H54 (cell line): Measurements from ENCODE around the gene CDC25B.
A peak's percentile ranks its signal among the peaks of the same experiment; 100 is the strongest.

Experiments
- DNase-seq: peaks from one replicate; pipeline ENCODE4 v3.0.0; 2011; ENCODE audit warnings: low spot score, mixed read lengths; ENCODE audit not compliant: insufficient read length
- FAIRE-seq: peaks from 3 replicates; lab custom pipeline; 2011; peaks lifted over from hg19 to GRCh38; lab: Jason Lieb, UNC
- POLR2A ChIP-seq: IDR thresholded peaks from 2 replicates; pipeline ENCODE4 v1.6.1; 2011; ENCODE audit warnings: low read depth, mild to moderate bottlenecking, low read length

Gene CDC25B

DNA sequence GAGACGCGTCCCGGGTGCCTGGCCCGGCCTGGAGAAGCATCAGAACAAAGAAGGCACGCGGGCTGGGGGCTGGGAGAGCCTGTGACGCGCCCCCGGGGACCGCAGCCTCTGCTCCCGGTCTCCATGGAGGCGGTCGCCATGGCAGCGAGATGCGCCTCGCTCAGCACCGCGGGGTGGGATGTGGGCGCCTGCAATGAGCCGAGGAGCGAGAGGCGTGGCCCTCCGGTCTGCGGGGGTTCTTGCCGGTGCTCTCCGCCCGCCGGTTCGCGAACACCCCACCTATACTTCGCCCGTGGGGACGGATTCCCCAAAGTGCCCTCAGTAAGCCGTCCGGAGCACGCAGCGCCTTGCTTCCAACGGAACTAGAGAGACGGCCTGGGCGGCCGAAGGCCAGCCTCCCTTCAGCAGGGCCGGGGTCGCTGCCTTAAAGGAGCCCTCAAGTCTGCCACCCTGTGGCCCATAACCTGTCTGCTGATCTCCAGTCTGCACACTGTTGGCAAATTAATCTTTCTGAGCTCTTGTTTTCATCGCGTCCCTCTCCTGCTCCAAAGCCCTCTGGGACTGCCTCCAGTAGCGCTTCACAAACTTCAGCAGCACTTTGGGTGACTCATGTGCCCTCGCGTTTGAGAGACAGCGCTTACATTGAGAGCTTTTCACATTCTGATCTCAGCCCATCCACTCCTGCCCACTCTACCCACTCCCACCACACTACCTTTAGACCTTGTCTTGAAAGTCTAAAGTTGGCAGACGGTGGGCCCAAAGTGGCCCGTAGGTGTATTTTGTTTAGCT, 27.6 kb upstream of the CDC25B start:
- DNase-seq, result peak; percentile 82
- FAIRE-seq, result no peak
- peak; percentile 13; the same call in 1 of the 2 replicates for TF ChIP-seq POLR2A

DNA sequence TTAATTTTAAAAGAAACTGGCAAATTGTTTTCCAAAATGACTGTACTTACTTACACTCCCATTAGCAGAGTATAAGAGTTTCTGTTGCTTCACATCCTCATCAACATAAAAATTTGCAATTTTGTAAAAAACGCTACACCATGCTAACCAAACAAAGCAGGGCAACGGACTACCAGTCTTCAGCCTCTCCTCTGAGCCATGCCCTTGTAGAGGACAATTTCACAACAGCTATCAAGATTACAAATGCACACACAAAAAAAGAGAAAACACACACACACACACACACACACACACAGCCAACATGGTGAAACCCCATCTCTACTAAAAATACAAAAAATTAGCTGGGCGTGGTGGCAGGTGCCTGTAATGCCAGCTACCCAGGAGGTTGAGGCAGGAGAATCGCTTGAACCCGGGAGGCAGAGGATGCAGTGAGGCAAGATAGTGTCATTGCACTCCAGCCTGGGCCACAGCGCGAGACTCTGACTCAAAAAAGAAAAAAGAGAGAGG, 24.5 kb upstream of the CDC25B start:
- no peak for TF ChIP-seq POLR2A
- no peak for DNase-seq
- FAIRE-seq, result no peak

DNA sequence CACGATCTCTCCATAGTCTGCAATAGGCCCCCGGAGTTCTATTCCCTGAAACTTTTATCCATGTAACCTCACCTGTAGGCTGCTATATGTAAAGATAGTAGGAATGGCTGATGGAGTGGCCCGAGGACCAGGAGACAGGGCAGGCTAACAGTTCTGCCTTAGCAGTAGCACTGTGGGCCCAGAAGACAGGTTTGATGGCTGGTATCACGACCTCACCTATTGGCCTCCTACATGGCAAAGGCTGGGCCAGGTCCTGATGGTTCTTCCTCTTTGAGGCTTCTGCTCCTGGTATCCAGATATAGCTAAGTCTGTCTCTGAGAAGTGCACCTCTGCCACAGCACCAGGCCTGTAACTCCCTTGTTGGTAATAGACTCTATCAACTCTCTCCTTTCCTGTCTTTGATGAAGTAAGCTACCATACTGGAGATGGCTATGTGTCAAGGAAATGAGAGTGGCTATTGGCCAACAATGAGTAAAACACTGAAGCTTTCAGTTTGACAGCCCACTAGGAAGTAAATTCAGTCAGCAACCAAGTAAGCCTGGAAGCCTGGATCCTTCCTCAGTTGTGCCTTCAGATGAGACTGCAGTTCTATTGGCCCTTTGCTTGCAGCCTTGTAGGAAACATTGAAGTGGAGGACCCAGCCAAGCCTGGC, 20.5 kb upstream of the CDC25B start:
- FAIRE-seq, result no peak
- no peak for TF ChIP-seq POLR2A
- DNase-seq, result no peak

DNA sequence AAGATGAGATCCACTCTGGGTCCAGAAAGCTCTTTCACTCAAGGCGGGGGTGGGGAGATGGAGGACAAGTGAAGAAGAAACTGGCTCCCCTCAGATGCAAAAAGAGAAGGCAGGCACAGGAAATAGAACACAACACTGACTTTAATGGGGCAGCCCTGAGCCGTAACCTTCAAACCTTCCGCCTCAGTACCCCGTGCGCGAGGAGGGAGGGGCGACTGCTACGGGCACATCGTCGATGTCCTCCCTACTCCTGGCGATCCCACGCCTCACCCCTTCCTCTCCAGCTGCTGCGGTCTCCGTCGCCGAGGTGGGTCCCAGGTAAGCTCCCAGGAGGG, 18.8 kb upstream of the CDC25B start:
- no peak for TF ChIP-seq POLR2A
- no peak for DNase-seq
- FAIRE-seq, result no peak

DNA sequence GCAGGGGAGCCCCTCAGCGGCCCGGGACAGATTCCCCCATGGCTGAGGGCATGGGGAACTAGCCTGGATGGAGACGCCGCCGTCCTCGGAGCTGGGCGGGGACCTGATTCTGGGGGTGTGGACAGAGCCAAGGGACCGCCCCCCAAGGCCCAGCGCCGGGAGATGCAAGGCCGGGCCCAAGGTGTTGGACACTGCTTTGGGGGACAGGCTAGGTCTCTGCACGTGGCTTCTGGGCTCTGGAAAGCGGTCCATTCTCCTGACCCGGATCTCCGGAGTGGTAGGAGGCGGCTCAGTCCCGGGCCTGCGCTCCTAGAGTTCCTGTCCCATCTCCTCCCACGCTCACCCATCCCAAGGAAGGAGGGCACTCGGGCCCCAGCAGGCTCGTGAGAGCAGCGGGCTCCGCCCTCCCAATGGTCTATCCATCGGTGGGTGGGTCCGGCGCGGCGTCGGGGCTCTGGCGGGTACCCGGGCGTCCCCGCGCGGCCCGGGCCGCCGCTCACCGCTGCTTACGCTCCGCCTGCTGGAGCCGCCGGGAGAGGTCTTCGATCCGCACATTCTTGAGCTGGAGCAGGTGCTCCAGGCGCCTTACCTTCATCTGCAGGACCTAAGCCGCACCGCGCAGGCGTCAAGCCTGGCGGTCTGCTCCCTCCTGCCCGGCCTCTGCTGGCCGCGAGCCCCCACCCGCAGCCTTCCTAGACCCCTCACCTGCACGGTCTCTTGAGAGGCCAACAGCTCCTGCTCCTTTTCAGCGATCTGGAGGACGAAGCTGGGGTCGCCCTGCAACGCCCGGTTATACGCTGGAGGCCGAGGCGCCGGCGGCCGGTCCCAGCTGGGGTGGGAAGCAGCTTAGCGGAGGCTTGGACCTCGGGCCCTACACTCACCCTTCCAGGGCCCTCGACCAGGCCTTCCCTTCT, 18.1 kb upstream of the CDC25B start:
- TF ChIP-seq POLR2A, result no peak
- DNase-seq (no peak), FAIRE-seq (no peak)

DNA sequence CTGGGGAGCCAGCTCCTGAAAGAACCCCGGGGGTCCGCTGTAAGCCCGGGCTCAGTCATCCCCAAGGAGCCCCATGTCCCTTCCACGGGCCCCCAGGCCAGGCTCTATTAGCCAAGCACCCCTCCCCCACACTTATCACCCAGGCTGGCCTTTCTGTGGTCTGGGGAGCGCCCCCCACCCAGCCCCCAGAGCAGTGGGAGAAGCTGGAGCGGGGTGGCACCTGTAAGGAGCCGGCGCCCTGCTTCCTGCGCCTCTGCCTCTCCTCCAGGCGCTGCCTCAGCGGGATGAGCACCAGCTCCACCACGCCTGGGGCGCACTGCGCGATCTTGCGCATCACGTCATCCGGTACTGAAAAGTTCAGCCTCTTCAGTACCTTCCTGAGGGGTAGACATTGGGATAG, 17.1 kb upstream of the CDC25B start:
- FAIRE-seq (no peak), DNase-seq (no peak)
- TF ChIP-seq POLR2A, result no peak

DNA sequence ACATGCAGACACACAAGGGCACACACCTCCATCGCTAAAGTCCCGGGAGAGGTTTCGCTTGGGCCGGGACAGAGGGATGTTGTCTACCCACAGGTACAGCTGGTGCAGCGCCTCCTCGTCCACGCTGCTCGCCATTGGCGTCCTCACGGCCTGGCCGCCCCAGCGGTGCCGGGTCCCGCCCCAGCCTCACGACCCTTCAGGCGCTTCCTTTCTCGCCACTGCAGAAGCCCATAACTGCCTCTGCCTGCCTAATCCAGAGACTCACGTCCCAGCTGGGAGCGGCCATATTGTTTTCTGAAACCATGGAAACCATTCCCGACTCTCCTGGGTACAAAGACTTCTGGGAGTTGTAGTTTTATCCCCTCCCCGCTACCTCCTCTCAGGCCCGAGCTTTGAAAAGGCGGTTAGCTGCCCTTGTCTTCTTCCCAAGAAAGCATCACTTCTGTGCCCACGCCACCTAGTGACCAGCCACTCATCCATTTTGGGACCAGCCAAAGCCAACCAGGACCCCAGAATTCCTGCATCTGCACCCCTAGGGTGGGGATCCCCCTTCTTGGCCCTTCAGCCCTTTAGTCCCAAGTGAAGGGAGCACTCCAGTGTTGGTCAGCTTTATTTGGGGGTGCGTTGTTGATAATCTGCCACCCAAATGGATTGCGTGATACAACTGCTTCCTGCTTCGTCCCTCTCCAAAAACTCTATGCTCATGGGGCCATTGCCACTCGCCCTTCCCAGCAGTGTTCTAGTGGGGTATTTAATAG, 14.8 kb upstream of the CDC25B start, which contains the start of gene SPEF1:
TSS of gene SPEF1 (minus strand) at position 296 of the 758 bp plus-strand sequence. CDS start at position 135, 161 bp downstream.
- no peak for TF ChIP-seq POLR2A
- DNase-seq (peak; percentile 100), FAIRE-seq (peak; percentile 6)

DNA sequence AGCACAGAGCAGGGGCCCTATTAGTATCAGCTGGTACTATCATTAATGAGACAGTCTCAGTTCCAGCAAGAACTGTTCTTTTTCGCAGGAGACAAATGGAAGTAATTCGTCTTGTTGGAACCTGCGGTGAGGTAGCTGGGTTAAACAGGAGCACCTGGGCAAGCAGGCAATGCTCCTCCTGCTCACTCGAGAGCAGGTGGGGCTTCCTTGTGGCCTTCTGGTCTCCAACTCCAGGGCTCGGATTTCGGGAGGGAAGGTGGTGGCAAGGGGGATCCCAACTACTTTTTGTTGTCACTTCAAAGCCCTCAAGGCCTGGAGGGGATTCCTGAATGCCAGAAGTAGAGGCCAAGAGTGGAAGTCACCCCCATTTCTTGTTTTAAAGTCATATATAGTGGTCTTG, 13.5 kb upstream of the CDC25B start:
- DNase-seq, result no peak
- TF ChIP-seq POLR2A, result no peak
- FAIRE-seq, result no peak

DNA sequence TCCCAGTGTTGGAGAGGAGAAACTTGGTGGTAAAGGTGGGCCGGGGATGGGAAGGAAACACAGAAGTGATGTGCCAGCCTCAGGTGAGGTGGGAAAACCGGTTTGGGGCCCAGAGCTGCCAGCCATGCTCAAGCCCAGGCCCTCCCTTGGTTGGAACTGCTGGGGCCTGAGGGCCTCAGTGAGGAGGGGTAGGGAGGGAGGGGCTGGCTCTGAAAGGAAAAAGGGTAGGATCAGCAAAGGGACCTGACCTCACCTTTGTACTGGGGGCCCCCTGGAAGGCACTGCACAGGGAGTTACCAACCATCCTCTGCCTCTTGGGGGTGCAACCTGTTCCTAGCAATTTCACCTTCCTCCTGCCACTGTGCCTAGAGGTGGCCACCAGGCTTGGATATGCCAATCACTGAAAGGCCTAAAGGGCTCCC, 13.0 kb upstream of the CDC25B start:
- no peak for DNase-seq
- no peak for FAIRE-seq

DNA sequence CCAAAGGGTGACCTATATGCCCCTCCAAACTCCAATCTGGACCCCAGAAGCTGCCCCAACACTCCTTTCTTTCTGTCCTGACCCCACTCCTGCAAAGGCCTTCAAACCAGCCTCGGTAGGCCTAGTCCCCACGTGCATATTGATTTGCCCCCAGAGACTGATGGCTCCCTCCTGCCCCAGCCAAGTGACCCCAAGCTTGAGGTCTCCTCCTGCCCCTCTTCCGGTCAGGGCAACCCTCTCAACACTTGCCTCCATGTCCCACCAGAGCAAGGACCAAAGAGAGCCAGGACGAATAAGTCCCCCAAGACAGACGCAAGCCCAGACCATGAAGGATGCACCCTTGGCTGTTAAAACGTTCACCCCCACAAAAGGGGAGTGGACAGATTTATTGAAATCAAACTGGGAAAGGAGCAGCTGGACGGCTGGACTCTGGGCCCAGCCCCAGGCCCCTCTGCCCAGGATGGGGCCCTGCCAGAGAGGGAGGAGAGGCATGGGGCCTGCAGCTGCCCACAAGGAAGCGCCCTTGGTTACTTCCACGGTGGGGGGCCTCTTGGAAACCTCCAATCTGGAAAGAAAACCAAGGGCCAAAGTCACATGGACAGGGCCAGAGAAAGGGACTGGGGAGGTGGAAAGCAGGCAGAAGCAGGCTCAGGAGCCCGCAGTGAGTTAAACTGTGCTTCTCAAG, 12.5 kb upstream of the CDC25B start:
- DNase-seq (no peak), FAIRE-seq (no peak)

More for the DNA sequence above, 13.0 kb upstream of the CDC25B start:
- TF ChIP-seq POLR2A, result no peak

DNA sequence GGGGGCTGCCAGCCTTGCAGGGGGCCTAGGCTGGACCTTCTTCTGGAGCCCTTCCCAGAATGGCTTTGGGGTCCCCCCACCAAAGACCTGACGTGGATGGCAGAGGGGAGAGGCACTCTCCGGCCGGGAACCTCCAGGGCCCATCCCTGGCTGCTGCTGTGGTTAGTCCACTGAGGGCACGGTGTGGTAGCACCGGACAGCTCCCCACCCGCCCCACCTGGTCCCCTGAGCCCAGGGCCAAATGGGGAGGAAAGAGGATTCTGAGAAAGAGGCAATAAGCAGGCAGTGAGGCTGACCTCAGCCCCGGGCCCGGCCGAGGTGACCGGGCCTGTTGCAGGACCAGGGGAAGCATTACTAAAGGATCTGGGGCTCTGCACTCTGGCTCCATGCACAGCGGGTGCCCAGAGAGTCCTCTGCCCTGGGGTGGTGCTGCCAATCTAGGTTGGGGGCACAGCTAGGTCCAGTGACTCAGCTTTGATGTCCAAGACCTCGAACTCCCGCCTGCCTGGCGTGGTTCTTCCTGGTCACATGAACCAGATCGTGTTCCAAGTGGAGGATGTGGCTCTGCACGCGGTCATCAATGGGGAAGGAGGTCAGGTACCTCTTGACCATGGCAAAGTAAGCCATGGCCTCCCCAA, 11.8 kb upstream of the CDC25B start:
- no peak for FAIRE-seq
- no peak for TF ChIP-seq POLR2A
- no peak for DNase-seq

More for the DNA sequence above, 12.5 kb upstream of the CDC25B start:
- no peak for TF ChIP-seq POLR2A

DNA sequence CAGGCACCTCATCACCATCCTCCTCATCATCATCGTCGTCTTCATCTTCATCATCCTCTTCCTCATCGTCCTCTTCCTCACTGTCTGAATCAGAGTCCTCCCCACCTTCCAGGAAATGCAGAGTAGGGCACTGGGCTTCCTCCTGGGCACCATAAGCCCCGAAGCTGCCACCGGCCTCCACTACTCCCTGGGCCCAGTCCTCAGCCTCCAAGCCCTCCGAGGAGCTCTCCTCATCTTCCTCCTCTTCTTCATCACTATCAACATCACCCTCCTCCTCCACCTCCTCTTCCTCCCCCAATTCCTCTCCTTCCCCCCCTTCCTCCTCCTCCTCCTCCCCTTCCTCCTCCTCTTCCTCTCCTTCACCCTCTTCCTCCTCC, 11.3 kb upstream of the CDC25B start:
- DNase-seq, result no peak
- FAIRE-seq, result no peak
- TF ChIP-seq POLR2A, result no peak
